Right lobe of liver (tissue), 6 donors: Measurements from ENCODE around the gene ARHGAP20. TPM values are rescaled to one million over a fixed set of nuclear protein-coding genes. Genes with fewer than 3 reads are reported as not detected.

ENCODE experiments used
- ATAC-seq, 4 donors: fragments of 200-7000 bp; cut with Tn5 transposase; one replicate each; pipeline ENCODE4 v1.9.1; 2020; ENCODE audit warnings: mild to moderate bottlenecking in 4 of 4, moderate library complexity in 4 of 4
- DNase-seq, 3 donors: peaks; one replicate each; pipeline ENCODE4 v3.0.0-alpha.2; 2020
- H3K27ac ChIP-seq, 3 donors: fragments of 200-600 bp; one replicate each; pipeline ENCODE4 v1.8.0; 2022
- H3K27me3 ChIP-seq, 2 donors: fragments of 200-600 bp; one replicate each; pipeline ENCODE4 v1.8.0; 2022
- H3K36me3 ChIP-seq, 4 donors: fragments of 200-600 bp; sonication (generic) in 1 of 4; one replicate each; pipeline versions ENCODE4 v1.5.1 to v1.8.0; 2017 to 2022; ENCODE audit warnings: control low read depth in 1 of 4
- H3K4me1 ChIP-seq, 4 donors: fragments of 200-600 bp; sonication (generic) in 1 of 4; one replicate each; pipeline versions ENCODE4 v1.5.1 to v1.8.0; 2017 to 2022; ENCODE audit warnings: control low read depth in 1 of 4
- H3K4me3 ChIP-seq, 3 donors: fragments of 200-600 bp; one replicate each; pipeline ENCODE4 v1.8.0; 2022
- H3K9me3 ChIP-seq, 4 donors: fragments of 200-600 bp; sonication (generic) in 1 of 4; one replicate each; pipeline versions ENCODE4 v1.5.1 to v1.8.0; 2017 to 2022; ENCODE audit warnings: control low read depth in 1 of 4
- POLR2A ChIP-seq: fragments of 450-650 bp; IDR thresholded peaks from one replicate; pipeline ENCODE4 v1.6.1; 2017; ENCODE audit warnings: antibody characterized with exemption, mild to moderate bottlenecking
- WGBS: methylation state at CpG from one replicate; pipeline ENCODE4 v1.1.6; 2018; ENCODE audit warnings: low coverage, low lambda C conversion rate; ENCODE audit not compliant: insufficient coverage; ENCODE audit errors: missing lambda C conversion rate; 5-methylcytosine and 5-hydroxymethylcytosine counted together
- intact Hi-C, 2 donors: fragments of 100-400 bp; cut with DNase I; formaldehyde crosslinking; loops; one replicate each; pipeline versions ENCODE4 v1.11.2 to v1.14.1; 2022
- total RNA-seq, 6 experiments: library from RNA; depleted of rRNA in 2 of 6; stranded (reverse); fragments of >200 nt in 2 of 6; fragmentation: NEBNext Ultra II Directional in 3 of 6; extraction: Animal tissue kit (Norgen Biotek cat#: 25700) in 3 of 6; gene quantifications; one replicate each; pipeline versions ENCODE4 v1.1.0 to v1.2.4, GENCODE V29; 2016 to 2023
- TF ChIP-seq, protein P1 (sequence below), 4 donors: fragments of 200-600 bp in 3 of 4; fragments of 450-650 bp in 1 of 4; IDR thresholded peaks; one replicate each; pipeline versions ENCODE4 v1.5.1 to v1.8.0; 2016 to 2022; ENCODE audit warnings: antibody characterized with exemption in 4 of 4, mild to moderate bottlenecking in 2 of 4
- donor health status: DM: no; HTN: yes; CAD: no.
- donor health status: DM: no; HTN: no; CAD: no.
- donor health status: DM: no; HTN: no; CAD: no.
- donor health status: DM: no; HTN: yes; CAD: no.
- donor health status: DM: no; HTN: yes; CAD: no.

Gene ARHGAP20
- total RNA-seq, 6 experiments from 2014 or later: 0.68 to 1.6 (median 0.98) TPM

DNA sequence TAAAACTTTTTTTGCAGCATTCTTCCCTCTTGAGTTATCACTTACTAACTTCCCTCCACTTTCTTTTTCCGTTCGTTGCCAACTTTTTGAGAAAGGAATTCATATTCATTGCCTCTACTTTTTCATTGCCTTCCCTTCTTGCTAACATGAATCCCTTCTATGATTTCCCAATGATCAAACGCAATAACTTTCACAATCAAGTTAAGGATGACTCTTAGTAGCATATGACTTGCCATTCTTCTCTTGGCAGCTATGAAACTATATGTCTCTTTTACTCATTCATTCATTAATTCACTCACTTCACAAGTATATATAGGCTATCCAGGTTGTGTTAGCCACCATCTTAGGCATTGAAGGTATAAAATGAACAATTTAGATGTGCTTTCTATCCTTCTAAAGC is 16.6 kb upstream of the ARHGAP20 start:
- H3K27me3 ChIP-seq: no peaks in the 10 kb centered on the region
- ATAC-seq (no peak), DNase-seq (no peak)
- no peaks in the 10 kb centered on the region for H3K4me1 ChIP-seq
- 49% methylated on average over 3 of the region's 3 CpGs for WGBS
- TF ChIP-seq, protein P1, sequence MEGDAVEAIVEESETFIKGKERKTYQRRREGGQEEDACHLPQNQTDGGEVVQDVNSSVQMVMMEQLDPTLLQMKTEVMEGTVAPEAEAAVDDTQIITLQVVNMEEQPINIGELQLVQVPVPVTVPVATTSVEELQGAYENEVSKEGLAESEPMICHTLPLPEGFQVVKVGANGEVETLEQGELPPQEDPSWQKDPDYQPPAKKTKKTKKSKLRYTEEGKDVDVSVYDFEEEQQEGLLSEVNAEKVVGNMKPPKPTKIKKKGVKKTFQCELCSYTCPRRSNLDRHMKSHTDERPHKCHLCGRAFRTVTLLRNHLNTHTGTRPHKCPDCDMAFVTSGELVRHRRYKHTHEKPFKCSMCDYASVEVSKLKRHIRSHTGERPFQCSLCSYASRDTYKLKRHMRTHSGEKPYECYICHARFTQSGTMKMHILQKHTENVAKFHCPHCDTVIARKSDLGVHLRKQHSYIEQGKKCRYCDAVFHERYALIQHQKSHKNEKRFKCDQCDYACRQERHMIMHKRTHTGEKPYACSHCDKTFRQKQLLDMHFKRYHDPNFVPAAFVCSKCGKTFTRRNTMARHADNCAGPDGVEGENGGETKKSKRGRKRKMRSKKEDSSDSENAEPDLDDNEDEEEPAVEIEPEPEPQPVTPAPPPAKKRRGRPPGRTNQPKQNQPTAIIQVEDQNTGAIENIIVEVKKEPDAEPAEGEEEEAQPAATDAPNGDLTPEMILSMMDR (IDR thresholded peaks at IDR 0.05): no peak
- no peak for TF ChIP-seq POLR2A
- intact Hi-C loops: no loop called here
- H3K9me3 ChIP-seq: no peaks in the 10 kb centered on the region
- H3K27ac ChIP-seq: no peak overlapping the region
- H3K4me3 ChIP-seq: no peak overlapping the region
- H3K36me3 ChIP-seq: no peaks in the 10 kb centered on the region

DNA sequence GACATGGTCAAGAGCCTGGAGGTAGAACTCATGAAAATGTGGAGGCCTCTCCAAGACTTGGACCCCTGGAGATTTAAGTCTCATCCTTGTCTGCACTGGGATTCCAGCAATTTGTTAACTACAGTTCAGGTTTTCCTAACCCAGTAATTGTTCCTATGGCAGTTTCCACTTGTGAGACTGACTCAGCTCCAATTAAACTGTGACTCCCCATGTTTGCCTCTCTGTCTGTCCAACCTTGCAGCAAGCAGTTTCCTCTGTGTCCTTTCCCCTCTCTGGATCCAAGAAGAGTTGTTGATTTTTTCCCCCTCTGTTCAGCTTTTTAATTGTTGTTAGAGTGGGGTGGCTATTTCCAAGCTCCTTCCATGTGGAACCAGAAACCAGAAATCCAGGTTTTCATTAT is 16.2 kb upstream of the ARHGAP20 start:
- ATAC-seq (no peak), DNase-seq (no peak)
- H3K27ac ChIP-seq: no peak overlapping the region
- H3K9me3 ChIP-seq: no peaks in the 10 kb centered on the region
- intact Hi-C loops: no loop called here
- no peak overlapping the region for H3K4me3 ChIP-seq
- H3K4me1 ChIP-seq: no peaks in the 10 kb centered on the region
- no peaks in the 10 kb centered on the region for H3K36me3 ChIP-seq
- no peaks in the 10 kb centered on the region for H3K27me3 ChIP-seq
- no peak for TF ChIP-seq POLR2A
- TF ChIP-seq, protein P1 (IDR thresholded peaks at IDR 0.05): no peak

DNA sequence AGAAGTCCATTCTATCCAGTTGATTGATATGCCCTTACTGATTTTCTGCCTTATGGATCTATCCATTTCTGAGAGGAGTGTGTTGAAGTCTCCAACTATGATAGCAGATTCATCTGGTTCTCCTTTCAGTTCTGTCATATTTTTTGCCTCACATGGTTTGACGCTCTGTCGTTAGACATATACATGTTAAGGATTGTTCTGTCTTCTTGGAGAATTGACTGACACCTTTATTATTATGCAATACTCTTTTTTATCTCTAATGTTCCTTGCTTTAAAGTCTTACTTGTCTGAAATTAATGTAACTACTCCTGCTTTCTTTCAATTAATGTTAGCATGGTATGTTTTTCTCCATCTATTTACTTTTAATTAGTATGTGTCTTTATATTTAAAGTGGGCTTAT is 12.1 kb upstream of the ARHGAP20 start:
- intact Hi-C loops: no loop called here

DNA sequence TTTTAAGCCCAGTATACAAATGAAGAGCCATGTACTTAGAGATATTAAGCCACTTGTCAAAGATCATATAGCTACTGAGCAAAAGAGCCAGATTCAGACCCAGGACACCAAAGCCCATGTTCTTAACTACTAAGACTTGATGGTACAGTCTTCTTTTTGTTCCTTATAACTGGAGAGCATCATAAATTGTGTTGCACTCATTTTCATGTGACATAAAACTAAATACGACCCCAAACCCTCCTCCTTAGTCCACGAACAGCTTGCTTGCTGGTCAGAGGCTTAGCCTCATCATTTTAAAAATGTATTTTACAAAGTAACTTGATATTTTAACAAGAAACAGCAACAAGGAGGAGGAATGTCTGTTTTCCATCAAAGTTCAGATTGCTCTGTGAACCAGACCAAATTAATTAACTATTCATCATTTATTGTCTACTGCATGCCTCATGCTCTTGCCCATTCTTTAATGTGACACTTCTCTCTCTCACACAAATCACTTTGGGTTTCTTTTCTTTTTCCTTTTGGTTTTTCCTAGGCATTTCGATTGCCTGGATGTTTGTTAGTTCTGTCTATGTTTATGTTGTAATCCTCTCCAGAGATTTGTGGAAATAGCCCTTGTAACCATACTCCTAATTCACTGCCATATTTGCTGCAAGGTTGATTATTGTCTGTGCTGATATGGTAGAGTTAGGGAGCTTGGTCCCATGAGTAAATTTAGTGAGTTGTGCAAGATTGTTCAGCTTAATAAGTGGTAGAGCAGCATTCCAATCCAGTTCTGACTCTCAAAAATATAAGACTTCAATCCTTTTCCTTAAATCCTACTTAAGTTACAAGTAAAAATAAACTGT is 8.4 kb upstream of the ARHGAP20 start:
- H3K4me1 ChIP-seq: no peaks in the 10 kb centered on the region
- H3K4me3 ChIP-seq: no peak overlapping the region
- no peaks in the 10 kb centered on the region for H3K9me3 ChIP-seq
- intact Hi-C loops: no loop called here
- TF ChIP-seq, protein P1 (IDR thresholded peaks at IDR 0.05): no peak
- no peak for TF ChIP-seq POLR2A
- no peaks in the 10 kb centered on the region for H3K36me3 ChIP-seq
- DNase-seq (no peak), ATAC-seq (no peak)
- 47% methylated on average over 3 of the region's 3 CpGs for WGBS
- H3K27ac ChIP-seq: no peak overlapping the region
- H3K27me3 ChIP-seq: no peaks in the 10 kb centered on the region

More for the DNA sequence above, 12.1 kb upstream of the ARHGAP20 start:
- TF ChIP-seq, protein P1 (IDR thresholded peaks at IDR 0.05): no peak
- no peak for TF ChIP-seq POLR2A
- no peaks in the 10 kb centered on the region for H3K36me3 ChIP-seq
- no peaks in the 10 kb centered on the region for H3K27me3 ChIP-seq
- no peaks in the 10 kb centered on the region for H3K4me1 ChIP-seq
- DNase-seq (no peak), ATAC-seq (no peak)
- no peaks in the 10 kb centered on the region for H3K9me3 ChIP-seq
- H3K4me3 ChIP-seq: no peak overlapping the region
- 42% methylated on average over 2 of the region's 2 CpGs for WGBS
- H3K27ac ChIP-seq: no peak overlapping the region
